ENCODE measurements around the gene RUFY1. TPM values are rescaled to one million over a fixed set of nuclear protein-coding genes. Genes with fewer than 3 reads are reported as not detected.
"Not testable (repeated sequence)": the region's sequence is repeated elsewhere in the genome, so short reads cannot be mapped to it uniquely, and the experiment has no call there.

The RUFY1 gene
- total and polyA plus RNA-seq, 2 donors (not counting 3 experiments of a cell fraction or from before 2014, with no cell fraction given), result 25.6 to 44.9 TPM

- ChIA-PET POLR2A (no interaction called here), CTCF (no interaction called here)
- DNase-seq (ENCODE audit: low read depth, low spot score) (no peak), FAIRE-seq (no peak)
- Histone ChIP-seq H3K9me3 (replicated peaks; ENCODE audit: control insufficient read depth, insufficient read depth, low read length) (no peaks in the 10 kb centered on the region), H2AFZ (ENCODE audit: low read depth, low read length) (no peak overlapping the region), H3K27ac (ENCODE audit: insufficient read depth, low read depth, low read length) (no peak overlapping the region), H3K79me2 (ENCODE audit: control insufficient read depth, insufficient read depth, low read length) (no peaks in the 10 kb centered on the region), H3K4me2 (ENCODE audit: insufficient read depth, low read length) (no peak overlapping the region), H3K27me3 (ENCODE audit: control insufficient read depth in 2 of 2, insufficient read depth in 2 of 2, low read length in 2 of 2) (no peaks in the 10 kb centered on the region), H3K36me3 (ENCODE audit: control insufficient read depth in 2 of 2, extremely low read depth in 1 of 2, insufficient read depth in 2 of 2, low read length in 2 of 2) (no peaks in the 10 kb centered on the region), H3K4me3 (replicated peaks in 1 of 3; ENCODE audit: insufficient read depth in 1 of 3, low read depth in 1 of 3, low read length in 3 of 3) (no peak overlapping the region), H3K9ac (replicated peaks; ENCODE audit: extremely low read depth, insufficient read depth, low read length) (no peak overlapping the region), H4K20me1 (replicated peaks; ENCODE audit: control insufficient read depth, extremely low read depth, insufficient read depth, low read length) (no peaks in the 10 kb centered on the region), H3K4me1 (ENCODE audit: control insufficient read depth, extremely low read depth, insufficient read depth, low read length) (no peaks in the 10 kb centered on the region), H3K9me1 (replicated peaks; ENCODE audit: control insufficient read depth, extremely low read depth, insufficient read depth, low read length) (no peaks in the 10 kb centered on the region)
- intact Hi-C loops (cut with micrococcal nuclease) (no loop called here), dilution Hi-C loops (cut with MboI; ENCODE audit: extremely low pct_ligation_motif_present, low sequenced_read_pairs) (no loop called here)
- TF ChIP-seq POLR2AphosphoS5 (IDR thresholded peaks at IDR 0.05; ENCODE audit: insufficient read depth, low read depth, low read length) (no peak), POLR2A (IDR thresholded peaks at IDR 0.05; ENCODE audit: low read depth, low read length) (no peak), MAX (IDR thresholded peaks at IDR 0.05; ENCODE audit: insufficient read depth, insufficient read length) (no peak), JUN (IDR thresholded peaks at IDR 0.05; ENCODE audit: borderline replicate concordance, insufficient read depth, insufficient read length, low read depth) (no peak), FOS (IDR thresholded peaks at IDR 0.05; ENCODE audit: borderline replicate concordance, insufficient read depth, low read length) (no peak), EZH2 (IDR thresholded peaks at IDR 0.05; ENCODE audit: borderline replicate concordance, low read depth, low read length, severe bottlenecking) (no peak), GATA2 (IDR thresholded peaks at IDR 0.05; ENCODE audit: insufficient read depth, insufficient read length, low read depth, low read length) (no peak), MYC (IDR thresholded peaks at IDR 0.05; ENCODE audit: low read depth, low read length) (no peak), CTCF (IDR thresholded peaks at IDR 0.05; ENCODE audit: extremely low read depth in 1 of 2, insufficient read depth in 1 of 2, low read depth in 1 of 2, low read length in 2 of 2) (no peak)
- no TSS peak for BruUV-seq (replicated peaks)
Observed at GRCh38 chr5:179648410-179648809, 98.1 kb downstream of the RUFY1 start.

GRCh38 chr5:179649166-179649703, 98.9 kb downstream of the RUFY1 start:
- BruUV-seq (replicated peaks); H3K36me3 ChIP-seq (ENCODE audit: control insufficient read depth in 2 of 2, extremely low read depth in 1 of 2, insufficient read depth in 2 of 2, low read length in 2 of 2); H3K4me1 ChIP-seq (ENCODE audit: control insufficient read depth, extremely low read depth, insufficient read depth, low read length); POLR2A ChIA-PET; H3K27ac ChIP-seq (ENCODE audit: insufficient read depth, low read depth, low read length); H3K9me3 ChIP-seq (replicated peaks; ENCODE audit: control insufficient read depth, insufficient read depth, low read length); H3K4me3 ChIP-seq (replicated peaks in 1 of 3; ENCODE audit: insufficient read depth in 1 of 3, low read depth in 1 of 3, low read length in 3 of 3); FAIRE-seq; H3K9me1 ChIP-seq (replicated peaks; ENCODE audit: control insufficient read depth, extremely low read depth, insufficient read depth, low read length); H3K27me3 ChIP-seq (ENCODE audit: control insufficient read depth in 2 of 2, insufficient read depth in 2 of 2, low read length in 2 of 2); CTCF ChIA-PET; intact Hi-C loops (cut with micrococcal nuclease); H3K79me2 ChIP-seq (ENCODE audit: control insufficient read depth, insufficient read depth, low read length); DNase-seq (ENCODE audit: low read depth, low spot score); H4K20me1 ChIP-seq (replicated peaks; ENCODE audit: control insufficient read depth, extremely low read depth, insufficient read depth, low read length); H3K9ac ChIP-seq (replicated peaks; ENCODE audit: extremely low read depth, insufficient read depth, low read length); H2AFZ ChIP-seq (ENCODE audit: low read depth, low read length); dilution Hi-C loops (cut with MboI; ENCODE audit: extremely low pct_ligation_motif_present, low sequenced_read_pairs); H3K4me2 ChIP-seq (ENCODE audit: insufficient read depth, low read length): not testable (repeated sequence)

GRCh38 chr5:179650245-179650644, 99.9 kb downstream of the RUFY1 start:
- not testable (repeated sequence) for FAIRE-seq; H3K9ac ChIP-seq (replicated peaks; ENCODE audit: extremely low read depth, insufficient read depth, low read length); BruUV-seq (replicated peaks)

More at GRCh38 chr5:179650245-179650644, 99.9 kb downstream of the RUFY1 start:
- POLR2A ChIA-PET; H3K9me3 ChIP-seq (replicated peaks; ENCODE audit: control insufficient read depth, insufficient read depth, low read length); H3K9me1 ChIP-seq (replicated peaks; ENCODE audit: control insufficient read depth, extremely low read depth, insufficient read depth, low read length); dilution Hi-C loops (cut with MboI; ENCODE audit: extremely low pct_ligation_motif_present, low sequenced_read_pairs); H3K36me3 ChIP-seq (ENCODE audit: control insufficient read depth in 2 of 2, extremely low read depth in 1 of 2, insufficient read depth in 2 of 2, low read length in 2 of 2); H3K27me3 ChIP-seq (ENCODE audit: control insufficient read depth in 2 of 2, insufficient read depth in 2 of 2, low read length in 2 of 2); H4K20me1 ChIP-seq (replicated peaks; ENCODE audit: control insufficient read depth, extremely low read depth, insufficient read depth, low read length); intact Hi-C loops (cut with micrococcal nuclease); H3K4me3 ChIP-seq (replicated peaks in 1 of 3; ENCODE audit: insufficient read depth in 1 of 3, low read depth in 1 of 3, low read length in 3 of 3); DNase-seq (ENCODE audit: low read depth, low spot score); CTCF ChIA-PET; H3K79me2 ChIP-seq (ENCODE audit: control insufficient read depth, insufficient read depth, low read length); H3K27ac ChIP-seq (ENCODE audit: insufficient read depth, low read depth, low read length); H3K4me1 ChIP-seq (ENCODE audit: control insufficient read depth, extremely low read depth, insufficient read depth, low read length); H3K4me2 ChIP-seq (ENCODE audit: insufficient read depth, low read length); H2AFZ ChIP-seq (ENCODE audit: low read depth, low read length): not testable (repeated sequence)

Measured in endothelial cell of umbilical vein (primary cell).